Measurements from ENCODE around the gene KPRP. TPM values are rescaled to one million over a fixed set of nuclear protein-coding genes. Genes with fewer than 3 reads are reported as not detected.

The KPRP gene
- total RNA-seq, 1 experiment from 2014 or later = not detected

DNA sequence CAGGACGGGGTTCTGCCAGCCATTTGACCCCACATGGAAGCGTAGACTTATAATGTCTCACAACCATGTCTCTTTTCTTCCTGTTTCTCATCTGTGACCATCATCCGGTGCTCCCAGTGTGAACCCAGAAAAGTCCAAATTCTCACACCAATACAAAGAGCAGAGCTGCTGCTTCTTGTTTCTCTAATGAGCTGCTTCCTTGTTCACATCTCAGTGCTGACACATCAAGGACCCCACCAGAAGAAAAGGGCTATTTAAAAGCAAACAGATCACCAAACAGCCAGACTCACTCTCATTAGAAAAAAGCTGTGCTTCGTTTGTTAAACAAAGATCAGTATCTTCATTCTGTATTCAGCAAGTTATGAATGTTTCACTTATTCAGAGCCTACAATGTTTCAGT, 37.9 kb downstream of the KPRP start:
- Histone ChIP-seq H3K4me2 (ENCODE audit: low read length) (no peak overlapping the region), H3K9ac (ENCODE audit: low read length) (no peak overlapping the region), H3K79me2 (ENCODE audit: low read length) (no peaks in the 10 kb centered on the region), H3K36me3 (ENCODE audit: low read depth, low read length) (no peaks in the 10 kb centered on the region), H3K9me3 (ENCODE audit: low read length) (no peaks in the 10 kb centered on the region), H3K9me2 (replicated peaks; ENCODE audit: low read length) (no peaks in the 10 kb centered on the region), H2AFZ (ENCODE audit: low read length) (no peak overlapping the region), H4K20me1 (ENCODE audit: low read length) (no peaks in the 10 kb centered on the region), H3K27ac (ENCODE audit: low read length) (no peak overlapping the region), H3K4me3 (ENCODE audit: low read length) (no peak overlapping the region), H3K4me1 (ENCODE audit: insufficient read depth, low read length) (no peaks in the 10 kb centered on the region), H3K27me3 (ENCODE audit: low read length) (peaks cover 5% of the 10 kb centered on the region; the same call in 1 of the 2 replicates), H3F3A (ENCODE audit: low read length, unreplicated experiment) (no peaks in the 10 kb centered on the region)
- intact Hi-C loops (cut with micrococcal nuclease) = no loop called here
- POLR2A ChIA-PET (ENCODE audit: unreplicated experiment) = no interaction called here
- no peak for DNase-seq
- no peak for ATAC-seq
- no peak for TF ChIP-seq EZH2phosphoT487 (IDR thresholded peaks at IDR 0.05; ENCODE audit: borderline replicate concordance, low read length)
- no peak for TF ChIP-seq EZH2 (IDR thresholded peaks at IDR 0.05; ENCODE audit: low read length, unreplicated experiment)
- TF ChIP-seq, protein P1, sequence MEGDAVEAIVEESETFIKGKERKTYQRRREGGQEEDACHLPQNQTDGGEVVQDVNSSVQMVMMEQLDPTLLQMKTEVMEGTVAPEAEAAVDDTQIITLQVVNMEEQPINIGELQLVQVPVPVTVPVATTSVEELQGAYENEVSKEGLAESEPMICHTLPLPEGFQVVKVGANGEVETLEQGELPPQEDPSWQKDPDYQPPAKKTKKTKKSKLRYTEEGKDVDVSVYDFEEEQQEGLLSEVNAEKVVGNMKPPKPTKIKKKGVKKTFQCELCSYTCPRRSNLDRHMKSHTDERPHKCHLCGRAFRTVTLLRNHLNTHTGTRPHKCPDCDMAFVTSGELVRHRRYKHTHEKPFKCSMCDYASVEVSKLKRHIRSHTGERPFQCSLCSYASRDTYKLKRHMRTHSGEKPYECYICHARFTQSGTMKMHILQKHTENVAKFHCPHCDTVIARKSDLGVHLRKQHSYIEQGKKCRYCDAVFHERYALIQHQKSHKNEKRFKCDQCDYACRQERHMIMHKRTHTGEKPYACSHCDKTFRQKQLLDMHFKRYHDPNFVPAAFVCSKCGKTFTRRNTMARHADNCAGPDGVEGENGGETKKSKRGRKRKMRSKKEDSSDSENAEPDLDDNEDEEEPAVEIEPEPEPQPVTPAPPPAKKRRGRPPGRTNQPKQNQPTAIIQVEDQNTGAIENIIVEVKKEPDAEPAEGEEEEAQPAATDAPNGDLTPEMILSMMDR (conservative IDR thresholded peaks at IDR 0.05; ENCODE audit: low read depth, low read length) = no peak
- CTCF ChIA-PET = no interaction called here
- BruUV-seq (replicated peaks) = no TSS peak

DNA sequence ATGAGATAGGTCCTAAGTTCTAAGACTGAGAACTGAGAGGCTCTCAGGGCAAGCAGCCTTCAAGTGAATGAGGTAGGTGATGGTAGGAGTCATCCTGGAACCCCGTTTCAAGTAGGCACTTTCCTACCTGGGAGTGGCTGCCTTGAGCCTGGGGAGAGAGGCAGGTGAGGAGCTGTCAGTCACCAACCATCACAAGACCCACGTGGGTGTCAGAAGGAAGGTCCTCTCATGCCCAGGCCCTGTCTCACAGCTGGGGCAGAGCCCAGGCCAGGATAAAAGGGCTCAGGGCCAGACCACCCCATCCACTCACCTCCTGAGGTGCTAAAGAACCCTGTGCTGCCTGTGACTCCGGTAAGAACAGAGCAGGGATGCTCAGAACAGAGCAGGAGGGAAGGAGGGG, 38.6 kb downstream of the KPRP start, which contains the start of gene LCE1D:
Gene LCE1D, plus strand, starts transcription at position 301 of the 400 bp plus-strand sequence. CDS start 1,074 bp downstream, outside the sequence.
- no TSS peak for BruUV-seq (replicated peaks)
- H3K9me2 ChIP-seq (replicated peaks; ENCODE audit: low read length) = no peaks in the 10 kb centered on the region
- no peak for ATAC-seq
- H3K36me3 ChIP-seq (ENCODE audit: low read depth, low read length) = no peaks in the 10 kb centered on the region
- no peak within 1 kb of the TSS for H3K27ac ChIP-seq (ENCODE audit: low read length)
- H3K27me3 ChIP-seq (ENCODE audit: low read length) = peaks cover 5% of the 10 kb centered on the region; the same call in 1 of the 2 replicates
- H2AFZ ChIP-seq (ENCODE audit: low read length) = no peak within 1 kb of the TSS
- no peak for DNase-seq
- no peak within 1 kb of the TSS for H3K4me3 ChIP-seq (ENCODE audit: low read length)
- H3F3A ChIP-seq (ENCODE audit: low read length, unreplicated experiment) = no peaks in the 10 kb centered on the region
- no peaks in the 10 kb centered on the region for H4K20me1 ChIP-seq (ENCODE audit: low read length)
- no peaks in the 10 kb centered on the region for H3K79me2 ChIP-seq (ENCODE audit: low read length)
- H3K9ac ChIP-seq (ENCODE audit: low read length) = no peak within 1 kb of the TSS
- TF ChIP-seq EZH2 (IDR thresholded peaks at IDR 0.05; ENCODE audit: low read length, unreplicated experiment) = no peak
- no peak for TF ChIP-seq EZH2phosphoT487 (IDR thresholded peaks at IDR 0.05; ENCODE audit: borderline replicate concordance, low read length)
- TF ChIP-seq, protein P1 (conservative IDR thresholded peaks at IDR 0.05; ENCODE audit: low read depth, low read length) = no peak
- no peaks in the 10 kb centered on the region for H3K9me3 ChIP-seq (ENCODE audit: low read length)
- ChIA-PET POLR2A (ENCODE audit: unreplicated experiment) (no interaction called here), CTCF (no interaction called here)
- no peak within 1 kb of the TSS for H3K4me2 ChIP-seq (ENCODE audit: low read length)
- H3K4me1 ChIP-seq (ENCODE audit: insufficient read depth, low read length) = no peaks in the 10 kb centered on the region
- intact Hi-C loops (cut with micrococcal nuclease) = no loop called here

DNA sequence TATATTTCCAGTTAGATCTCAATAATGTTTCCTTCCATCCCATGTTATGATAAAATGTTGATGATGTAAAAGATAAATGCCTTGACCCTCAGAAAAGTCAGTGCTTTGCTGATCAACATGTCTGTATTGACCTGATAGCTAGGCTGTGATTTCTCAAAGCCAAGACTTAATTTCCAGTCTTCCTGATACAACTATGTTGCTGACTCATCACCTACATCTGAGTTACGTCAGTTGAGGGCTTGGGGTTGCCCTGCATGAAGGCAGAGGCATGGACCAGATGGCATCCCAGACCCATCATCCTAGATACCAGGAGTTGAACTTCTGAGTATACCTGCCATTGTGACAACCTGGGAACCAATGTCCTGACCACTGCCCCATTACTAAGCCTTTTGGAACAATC, 43.5 kb downstream of the KPRP start:
- Histone ChIP-seq H3K4me2 (ENCODE audit: low read length) (no peak overlapping the region), H3K79me2 (ENCODE audit: low read length) (no peaks in the 10 kb centered on the region), H3K9me3 (ENCODE audit: low read length) (no peaks in the 10 kb centered on the region), H3F3A (ENCODE audit: low read length, unreplicated experiment) (no peaks in the 10 kb centered on the region), H3K4me3 (ENCODE audit: low read length) (no peak overlapping the region), H2AFZ (ENCODE audit: low read length) (no peak overlapping the region), H3K9ac (ENCODE audit: low read length) (no peak overlapping the region), H3K27ac (ENCODE audit: low read length) (no peak overlapping the region), H3K9me2 (replicated peaks; ENCODE audit: low read length) (no peaks in the 10 kb centered on the region), H4K20me1 (ENCODE audit: low read length) (no peaks in the 10 kb centered on the region), H3K36me3 (ENCODE audit: low read depth, low read length) (no peaks in the 10 kb centered on the region), H3K4me1 (ENCODE audit: insufficient read depth, low read length) (no peaks in the 10 kb centered on the region), H3K27me3 (ENCODE audit: low read length) (peaks cover 16% of the 10 kb centered on the region)
- ChIA-PET POLR2A (ENCODE audit: unreplicated experiment) (no interaction called here), CTCF (no interaction called here)
- no peak for TF ChIP-seq EZH2 (IDR thresholded peaks at IDR 0.05; ENCODE audit: low read length, unreplicated experiment)
- TF ChIP-seq, protein P1 (conservative IDR thresholded peaks at IDR 0.05; ENCODE audit: low read depth, low read length) = no peak
- no peak for TF ChIP-seq EZH2phosphoT487 (IDR thresholded peaks at IDR 0.05; ENCODE audit: borderline replicate concordance, low read length)
- intact Hi-C loops (cut with micrococcal nuclease) = no loop called here
- no peak for DNase-seq
- no TSS peak for BruUV-seq (replicated peaks)
- ATAC-seq = no peak
